Measurements from ENCODE around the gene C5AR2. TPM values are rescaled to one million over a fixed set of nuclear protein-coding genes. Genes with fewer than 3 reads are reported as not detected.

Gene C5AR2
- total RNA-seq, 1 donor from 2014 or later = not detected

DNA sequence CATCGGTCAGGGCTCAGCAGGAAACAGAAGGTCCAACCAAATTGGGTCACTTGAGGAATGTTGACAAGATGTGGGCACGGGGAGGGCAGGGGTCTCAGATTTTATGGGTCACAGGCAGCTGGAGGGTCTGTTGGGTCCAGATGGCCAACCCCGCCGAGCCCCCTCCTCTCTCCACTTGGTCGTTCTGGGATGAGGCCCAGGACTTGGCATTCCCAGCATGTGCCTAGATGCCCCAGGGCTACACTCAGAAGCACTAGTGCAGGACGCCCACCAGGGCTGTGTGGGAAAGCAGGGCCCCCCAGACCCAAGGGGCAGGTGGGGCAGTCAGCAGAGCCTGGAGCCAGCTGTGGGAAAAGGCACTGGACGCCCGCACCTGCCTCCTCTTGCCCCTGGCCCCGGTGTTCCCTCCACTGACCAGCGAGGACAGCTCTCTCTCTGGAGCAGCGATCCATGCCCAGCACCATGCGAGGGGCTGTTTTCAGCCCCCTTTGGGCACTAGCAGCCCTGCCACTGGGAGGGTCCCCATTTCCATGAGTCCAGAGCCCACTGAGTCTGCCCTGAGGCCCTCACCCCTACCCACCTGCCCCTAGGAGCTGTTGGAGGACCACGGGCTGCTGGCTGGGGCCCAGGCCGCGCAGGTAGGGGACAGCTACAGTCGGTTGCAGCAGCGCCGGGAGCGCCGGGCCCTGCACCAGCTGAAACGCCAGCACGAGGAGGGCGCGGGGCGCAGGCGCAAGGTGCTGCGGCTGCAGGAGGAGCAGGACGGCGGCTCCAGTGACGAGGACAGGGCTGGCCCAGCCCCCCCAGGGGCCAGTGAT is 43.1 kb downstream of the C5AR2 start:
- no peak overlapping the region for H3K4me3 ChIP-seq (ENCODE audit: low read depth, low read length)
- no peak for TF ChIP-seq CTCF (conservative IDR thresholded peaks at IDR 0.05; ENCODE audit: low read depth, low read length)
- DNase-seq (ENCODE audit: low read depth) = no peak

GRCh38 chr19:47375694-47376588 is 44.0 kb downstream of the C5AR2 start:
- no peak for TF ChIP-seq CTCF (conservative IDR thresholded peaks at IDR 0.05; ENCODE audit: low read depth, low read length)

DNA sequence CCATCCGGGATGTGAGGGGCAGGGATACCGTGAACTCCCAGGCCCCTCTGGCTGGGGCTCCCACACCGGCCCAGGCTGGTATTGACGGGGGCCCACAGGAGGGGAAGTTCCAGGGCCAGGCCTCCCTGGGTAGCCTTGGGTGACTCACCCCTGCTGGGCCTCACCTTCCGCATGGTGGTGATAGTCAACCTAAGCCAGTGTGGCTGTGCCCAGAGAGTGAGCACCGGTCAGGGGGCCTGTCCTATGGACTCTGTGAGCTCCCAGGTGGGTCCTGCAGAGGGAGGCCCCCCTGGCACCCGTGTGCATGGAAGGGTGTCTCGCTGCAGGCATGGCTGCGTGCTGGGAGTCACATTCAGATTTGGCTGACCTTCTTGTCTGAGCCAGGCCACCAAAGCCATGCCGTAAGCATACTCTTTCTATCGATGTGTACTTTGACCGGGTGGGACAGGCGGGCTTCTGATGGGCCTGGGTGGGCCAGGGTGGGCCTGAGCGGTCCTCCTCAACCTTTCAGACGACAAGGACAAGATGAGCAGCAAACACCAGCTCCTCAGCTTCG is 44.7 kb downstream of the C5AR2 start:
- no peak for DNase-seq (ENCODE audit: low read depth)

More at GRCh38 chr19:47375694-47376588, 44.0 kb downstream of the C5AR2 start:
- no peak overlapping the region for H3K4me3 ChIP-seq (ENCODE audit: low read depth, low read length)
- DNase-seq (ENCODE audit: low read depth) = no peak

GRCh38 chr19:47377208-47377701 is 45.3 kb downstream of the C5AR2 start:
- no peak for TF ChIP-seq CTCF (conservative IDR thresholded peaks at IDR 0.05; ENCODE audit: low read depth, low read length)
- no peak for DNase-seq (ENCODE audit: low read depth)
- H3K4me3 ChIP-seq (ENCODE audit: low read depth, low read length) = no peak overlapping the region

More for the DNA sequence above, 44.7 kb downstream of the C5AR2 start:
- H3K4me3 ChIP-seq (ENCODE audit: low read depth, low read length) = no peak overlapping the region
- no peak for TF ChIP-seq CTCF (conservative IDR thresholded peaks at IDR 0.05; ENCODE audit: low read depth, low read length)

- DNase-seq (ENCODE audit: low read depth) = no peak
- TF ChIP-seq CTCF (conservative IDR thresholded peaks at IDR 0.05; ENCODE audit: low read depth, low read length) = no peak
- H3K4me3 ChIP-seq (ENCODE audit: low read depth, low read length) = no peak overlapping the region
These were observed 45.8 kb downstream of the C5AR2 start for GRCh38 chr19:47377801-47378200.

DNA sequence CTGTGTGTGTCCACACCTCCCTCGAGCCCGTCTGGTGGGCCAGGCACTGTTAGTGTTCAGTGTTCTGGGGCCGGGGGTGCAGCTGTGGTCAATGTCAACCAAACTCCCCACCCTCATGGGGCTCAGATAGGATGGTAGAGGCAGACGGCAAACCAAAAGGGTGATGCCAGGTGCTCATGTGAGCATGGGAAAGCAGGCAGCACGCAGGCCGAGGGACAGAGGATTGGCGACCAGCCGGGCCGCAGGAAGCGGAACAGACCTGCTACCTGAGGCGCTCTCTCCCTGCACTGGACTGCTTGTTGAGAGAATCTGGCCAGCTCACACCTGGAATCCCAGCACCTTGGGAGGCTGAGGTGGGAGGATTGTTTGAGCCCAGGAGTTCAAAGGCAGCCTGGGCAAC is 46.3 kb downstream of the C5AR2 start:
- no peak for TF ChIP-seq CTCF (conservative IDR thresholded peaks at IDR 0.05; ENCODE audit: low read depth, low read length)
- H3K4me3 ChIP-seq (ENCODE audit: low read depth, low read length) = no peak overlapping the region
- no peak for DNase-seq (ENCODE audit: low read depth)

All from epithelial cell of proximal tubule (primary cell).